ENCODE measurements around the gene HECTD4. TPM values are rescaled to one million over a fixed set of nuclear protein-coding genes. Genes with fewer than 3 reads are reported as not detected.

The HECTD4 gene
- total RNA-seq, 1 experiment from 2014 or later: 30.0 TPM

DNA sequence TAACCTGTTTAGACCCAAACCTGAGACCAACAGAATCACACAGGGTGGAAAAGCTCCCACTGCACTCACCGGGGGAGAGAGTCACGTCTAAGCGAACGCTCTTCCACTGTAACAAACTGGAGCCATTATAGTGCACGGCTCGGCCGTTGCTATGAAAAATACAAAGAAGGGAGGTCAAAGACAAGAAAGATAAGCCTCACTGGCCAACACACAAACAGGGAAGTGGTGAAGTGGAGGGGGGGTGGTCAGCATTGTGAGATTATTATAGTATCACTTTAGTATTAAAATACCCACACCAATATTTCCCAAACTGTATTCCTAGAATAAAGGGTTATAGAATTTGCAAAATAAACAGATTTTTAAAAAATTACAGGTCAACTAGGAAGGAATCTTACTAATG, 166.0 kb downstream of the HECTD4 start:
- no peaks in the 10 kb centered on the region for H3K4me1 Mint-ChIP-seq
- H3K27me3 Mint-ChIP-seq (ENCODE audit: low read depth): no peaks in the 10 kb centered on the region
- WGBS (ENCODE audit: extremely low coverage, insufficient read length, low lambda C conversion rate): no CpG with 5 or more reads among the region's 7 CpGs
- no peak overlapping the region for H2AFZ ChIP-seq (ENCODE audit: low read length)
- H3K4me1 ChIP-seq (ENCODE audit: insufficient read depth, low read length): no peaks in the 10 kb centered on the region
- no peak overlapping the region for H3K9ac ChIP-seq (ENCODE audit: extremely low read depth, insufficient read length, low read length)
- H2BK120ac ChIP-seq (ENCODE audit: low read depth, low read length, poor library complexity, severe bottlenecking): no peak overlapping the region
- no peak overlapping the region for H2BK12ac ChIP-seq (ENCODE audit: insufficient read length, low read depth, low read length)
- no peaks in the 10 kb centered on the region for H3K79me1 ChIP-seq (ENCODE audit: insufficient read depth, low read depth, low read length, poor library complexity, severe bottlenecking)
- no peak overlapping the region for H3K18ac ChIP-seq (ENCODE audit: insufficient read length, low read depth, low read length)
- H3K4me3 Mint-ChIP-seq: no peak overlapping the region
- H2AK5ac ChIP-seq (ENCODE audit: insufficient read length, low read length): no peak overlapping the region
- no peak overlapping the region for H3K4ac ChIP-seq (ENCODE audit: low read depth, low read length)
- H3K56ac ChIP-seq (ENCODE audit: insufficient read length, low read depth, low read length): no peak overlapping the region
- no peak overlapping the region for H2BK15ac ChIP-seq (ENCODE audit: low read depth, low read length)
- H4K5ac ChIP-seq (ENCODE audit: insufficient read length, low read depth, low read length): no peak overlapping the region
- no peak overlapping the region for H3K4me2 ChIP-seq (ENCODE audit: insufficient read depth, insufficient read length, low read length)
- no peak for DNase-seq
- H3K27ac ChIP-seq (ENCODE audit: insufficient read length, low read depth, low read length): no peak overlapping the region
- H3K27me3 ChIP-seq (ENCODE audit: insufficient read depth, low read length): no peaks in the 10 kb centered on the region
- no peaks in the 10 kb centered on the region for H3K79me2 ChIP-seq (ENCODE audit: insufficient read depth, low read length)
- peaks cover 6 to 34% (median 21%) of the 10 kb centered on the region in 3 experiments; a peak in 6 of 7 replicates for H3K36me3 Mint-ChIP-seq (ENCODE audit: insufficient read depth in 1 of 3, low read depth in 3 of 3)
- H3K9me3 Mint-ChIP-seq: no peaks in the 10 kb centered on the region
- H3T11ph ChIP-seq (ENCODE audit: low read length): no peak overlapping the region
- TF ChIP-seq, protein P1, sequence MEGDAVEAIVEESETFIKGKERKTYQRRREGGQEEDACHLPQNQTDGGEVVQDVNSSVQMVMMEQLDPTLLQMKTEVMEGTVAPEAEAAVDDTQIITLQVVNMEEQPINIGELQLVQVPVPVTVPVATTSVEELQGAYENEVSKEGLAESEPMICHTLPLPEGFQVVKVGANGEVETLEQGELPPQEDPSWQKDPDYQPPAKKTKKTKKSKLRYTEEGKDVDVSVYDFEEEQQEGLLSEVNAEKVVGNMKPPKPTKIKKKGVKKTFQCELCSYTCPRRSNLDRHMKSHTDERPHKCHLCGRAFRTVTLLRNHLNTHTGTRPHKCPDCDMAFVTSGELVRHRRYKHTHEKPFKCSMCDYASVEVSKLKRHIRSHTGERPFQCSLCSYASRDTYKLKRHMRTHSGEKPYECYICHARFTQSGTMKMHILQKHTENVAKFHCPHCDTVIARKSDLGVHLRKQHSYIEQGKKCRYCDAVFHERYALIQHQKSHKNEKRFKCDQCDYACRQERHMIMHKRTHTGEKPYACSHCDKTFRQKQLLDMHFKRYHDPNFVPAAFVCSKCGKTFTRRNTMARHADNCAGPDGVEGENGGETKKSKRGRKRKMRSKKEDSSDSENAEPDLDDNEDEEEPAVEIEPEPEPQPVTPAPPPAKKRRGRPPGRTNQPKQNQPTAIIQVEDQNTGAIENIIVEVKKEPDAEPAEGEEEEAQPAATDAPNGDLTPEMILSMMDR (conservative IDR thresholded peaks at IDR 0.05): no peak
- H4K20me1 ChIP-seq (ENCODE audit: control insufficient read depth, insufficient read depth, insufficient read length): no peaks in the 10 kb centered on the region
- H2BK5ac ChIP-seq (ENCODE audit: insufficient read length, low read length): no peak overlapping the region
- no peak overlapping the region for H3K14ac ChIP-seq (ENCODE audit: insufficient read depth, low read length)
- no peak overlapping the region for H3K23ac ChIP-seq (ENCODE audit: insufficient read length, low read depth, low read length)
- H4K91ac ChIP-seq (ENCODE audit: insufficient read length, low read depth, low read length): no peak overlapping the region
- H3K9me3 ChIP-seq (ENCODE audit: control insufficient read depth, low read depth, low read length): no peaks in the 10 kb centered on the region
- no peak overlapping the region for H2BK20ac ChIP-seq (ENCODE audit: low read depth, low read length, poor library complexity, severe bottlenecking)
- no peak overlapping the region for H3K27ac Mint-ChIP-seq
- no peaks in the 10 kb centered on the region for H3K23me2 ChIP-seq (ENCODE audit: insufficient read length, low read depth, low read length, poor library complexity, severe bottlenecking)
- no peak overlapping the region for H4K8ac ChIP-seq (replicated peaks; ENCODE audit: insufficient read length, low read depth, low read length)

Data from H9 (cell line).